Measurements from ENCODE around the gene BAZ2B. TPM values are rescaled to one million over a fixed set of nuclear protein-coding genes. Genes with fewer than 3 reads are reported as not detected.

Gene BAZ2B
- polyA plus RNA-seq, 2 of the 4 experiments (the other 2 are of a cell fraction), result 19.6 to 50.6 TPM

DNA sequence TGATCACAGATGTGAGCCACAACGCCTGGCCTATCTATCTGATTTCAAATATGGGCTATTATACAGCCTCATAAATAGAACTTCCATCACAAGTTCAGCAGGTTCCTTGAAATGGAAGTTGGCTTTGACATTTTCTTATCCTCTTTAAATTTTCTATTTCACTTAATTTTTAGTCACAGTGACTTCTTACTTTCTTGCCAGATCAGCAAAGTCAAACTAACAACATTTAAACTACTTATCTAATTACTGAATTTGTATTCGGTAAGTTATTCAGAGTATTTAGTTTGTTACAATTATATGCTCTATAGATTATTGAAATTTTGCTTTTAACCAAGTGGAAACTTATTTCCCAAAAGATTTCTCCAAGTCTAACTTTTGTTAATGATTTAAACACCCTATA lies 108.2 kb downstream of the BAZ2B start:
- no peak overlapping the region for H3K4me2 ChIP-seq
- TF ChIP-seq MAFK (IDR thresholded peaks at IDR 0.05; ENCODE audit: partially characterized antibody), result peak; percentile 36
- TF ChIP-seq SREBF2 (IDR thresholded peaks at IDR 0.05), result no peak
- TF ChIP-seq POLR2A (IDR thresholded peaks at IDR 0.05; ENCODE audit: low read length), result no peak
- FAIRE-seq (no peak), ATAC-seq (no peak), DNase-seq (ENCODE audit: low read depth in 1 of 2, low spot score in 1 of 2) (no peak)
- no peaks in the 10 kb centered on the region for H3K9me3 ChIP-seq
- POLR2A ChIA-PET, result no interaction called here
- CTCF ChIA-PET, result no interaction called here
- peaks cover 25% of the 10 kb centered on the region for H3K4me1 ChIP-seq
- WGBS (ENCODE audit: missing lambda C conversion rate), result 95% methylated on average over 2 of the region's 2 CpGs
- H3K4me3 ChIP-seq, result no peak overlapping the region
- no peak overlapping the region for H3K27ac ChIP-seq

DNA sequence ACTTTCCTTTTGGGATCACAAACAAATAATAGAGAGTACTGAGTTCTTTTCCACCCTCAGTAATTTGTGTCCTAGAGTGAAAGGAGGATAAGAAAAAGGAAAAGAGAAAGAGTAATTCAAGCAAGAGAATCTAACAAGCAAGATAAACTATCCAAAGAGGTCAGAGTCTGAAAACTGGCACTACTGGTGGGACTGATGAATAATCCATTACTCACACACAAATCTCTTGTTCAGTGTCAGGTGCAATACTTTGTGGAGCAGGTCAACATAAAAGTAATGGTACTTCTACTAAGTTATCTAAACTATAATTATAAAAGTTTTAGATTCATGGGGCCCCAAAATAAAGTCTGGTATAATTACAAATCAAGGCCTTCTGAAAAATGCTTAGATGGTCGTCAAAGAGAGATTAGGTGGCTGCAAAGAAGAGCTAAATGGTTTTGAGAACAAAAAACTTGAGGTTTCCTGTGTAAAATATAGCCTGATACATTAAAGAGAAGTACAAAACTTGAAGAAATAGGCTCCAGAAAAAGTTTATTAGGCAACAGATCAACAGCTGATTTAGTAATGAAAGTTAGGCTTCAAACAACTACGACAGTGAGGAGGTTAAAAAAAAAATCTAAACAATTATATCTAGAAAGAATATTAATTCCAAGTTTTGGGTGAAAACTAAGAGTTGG lies 109.4 kb downstream of the BAZ2B start:
- H3K4me1 ChIP-seq, result peaks cover 19% of the 10 kb centered on the region
- peak in 1 of 2 experiments; percentile 66; a peak in 3 of 6 replicates for ATAC-seq
- ChIA-PET POLR2A (no interaction called here), CTCF (interaction anchor here (0.6 kb wide), 1 partner anchor 156 kb away, joined by 3 read pairs; no protein-coding TSS in a partner anchor)
- no peak for DNase-seq (ENCODE audit: low read depth in 1 of 2, low spot score in 1 of 2)
- 57% methylated on average over 2 of the region's 2 CpGs for WGBS (ENCODE audit: missing lambda C conversion rate)
- TF ChIP-seq, protein P1, sequence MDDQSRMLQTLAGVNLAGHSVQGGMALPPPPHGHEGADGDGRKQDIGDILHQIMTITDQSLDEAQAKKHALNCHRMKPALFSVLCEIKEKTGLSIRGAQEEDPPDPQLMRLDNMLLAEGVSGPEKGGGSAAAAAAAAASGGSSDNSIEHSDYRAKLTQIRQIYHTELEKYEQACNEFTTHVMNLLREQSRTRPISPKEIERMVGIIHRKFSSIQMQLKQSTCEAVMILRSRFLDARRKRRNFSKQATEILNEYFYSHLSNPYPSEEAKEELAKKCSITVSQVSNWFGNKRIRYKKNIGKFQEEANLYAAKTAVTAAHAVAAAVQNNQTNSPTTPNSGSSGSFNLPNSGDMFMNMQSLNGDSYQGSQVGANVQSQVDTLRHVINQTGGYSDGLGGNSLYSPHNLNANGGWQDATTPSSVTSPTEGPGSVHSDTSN (IDR thresholded peaks at IDR 0.05), result no peak
- TF ChIP-seq RARB (CRISPR knock-in tag; IDR thresholded peaks at IDR 0.05) (no peak), TFCP2L1 (CRISPR knock-in tag; IDR thresholded peaks at IDR 0.05) (no peak), HEYL (CRISPR knock-in tag; IDR thresholded peaks at IDR 0.05) (no peak), EHF (CRISPR knock-in tag; IDR thresholded peaks at IDR 0.05) (no peak), CHD4 (IDR thresholded peaks at IDR 0.05; ENCODE audit: borderline replicate concordance) (no peak), HOXB13 (CRISPR knock-in tag; IDR thresholded peaks at IDR 0.05; ENCODE audit: low read depth) (no peak), SMC3 (IDR thresholded peaks at IDR 0.05) (no peak), GATA3 (IDR thresholded peaks at IDR 0.05; ENCODE audit: borderline replicate concordance) (no peak), ESRRA (IDR thresholded peaks at IDR 0.05; ENCODE audit: borderline replicate concordance, low read length) (no peak), ZSCAN20 (CRISPR knock-in tag; IDR thresholded peaks at IDR 0.05) (no peak), MAZ (IDR thresholded peaks at IDR 0.05; ENCODE audit: borderline replicate concordance, low read depth, low read length) (no peak)
- TF ChIP-seq, protein P2, sequence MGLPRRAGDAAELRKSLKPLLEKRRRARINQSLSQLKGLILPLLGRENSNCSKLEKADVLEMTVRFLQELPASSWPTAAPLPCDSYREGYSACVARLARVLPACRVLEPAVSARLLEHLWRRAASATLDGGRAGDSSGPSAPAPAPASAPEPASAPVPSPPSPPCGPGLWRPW (IDR thresholded peaks at IDR 0.05), result no peak
- FAIRE-seq, result no peak
- H3K27ac ChIP-seq, result no peak overlapping the region
- H3K4me3 ChIP-seq, result no peak overlapping the region
- peak overlapping the region; percentile 38 for H3K4me2 ChIP-seq
- H3K9me3 ChIP-seq, result no peaks in the 10 kb centered on the region

DNA sequence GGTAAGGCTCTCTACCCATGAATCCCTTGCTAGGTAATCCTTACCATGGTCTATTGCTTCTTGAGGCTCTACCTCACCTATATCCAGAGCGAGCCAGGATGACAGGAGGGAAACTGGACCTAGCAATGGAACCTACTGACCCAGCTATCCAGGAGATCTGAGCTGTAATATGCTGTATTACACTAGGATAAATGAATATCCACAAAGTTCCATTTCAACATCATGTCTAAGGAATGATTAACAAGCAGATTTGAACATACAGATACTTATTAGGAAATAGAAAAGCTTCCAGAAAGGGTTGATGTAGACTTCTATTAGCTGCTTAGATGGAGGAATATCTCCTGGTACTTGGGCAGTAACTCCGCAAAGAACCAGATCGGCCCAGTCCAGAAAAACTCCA lies 110.1 kb downstream of the BAZ2B start:
- POLR2A ChIA-PET, result no interaction called here
- Histone ChIP-seq H3K9me3 (no peaks in the 10 kb centered on the region; the same call in 2 of the 3 replicates), H3K4me1 (peaks cover 19% of the 10 kb centered on the region), H3K27ac (0 out of 6 replicates have a peak overlapping the region, but pooled peaks of 1 of the 2 experiments have one; percentile 15), H3K4me2 (peak overlapping the region; percentile 38), H3K4me3 (no peak overlapping the region)
- CTCF ChIA-PET, result interaction anchor here (0.6 kb wide), 1 partner anchor 157 kb away, joined by 3 read pairs; no protein-coding TSS in a partner anchor
- TF ChIP-seq KDM1A (IDR thresholded peaks at IDR 0.05; ENCODE audit: low read depth) (no peak), SREBF2 (IDR thresholded peaks at IDR 0.05) (no peak), NPAS2 (CRISPR knock-in tag; IDR thresholded peaks at IDR 0.05; ENCODE audit: borderline replicate concordance) (no peak), HOXA7 (CRISPR knock-in tag; IDR thresholded peaks at IDR 0.05) (no peak), MYC (IDR thresholded peaks at IDR 0.05; ENCODE audit: borderline replicate concordance, low read length) (no peak), EP300 (IDR thresholded peaks at IDR 0.05) (no peak), ZNF302 (CRISPR knock-in tag; IDR thresholded peaks at IDR 0.05) (no peak), CBX8 (IDR thresholded peaks at IDR 0.05) (no peak), RNF2 (IDR thresholded peaks at IDR 0.05; ENCODE audit: borderline replicate concordance, low read depth) (no peak), JUN (IDR thresholded peaks at IDR 0.05) (no peak), CEBPB (IDR thresholded peaks at IDR 0.05) (no peak), HOXB13 (CRISPR knock-in tag; IDR thresholded peaks at IDR 0.05; ENCODE audit: low read depth) (no peak), HDAC2 (IDR thresholded peaks at IDR 0.05) (no peak)
- TF ChIP-seq, protein P1 (IDR thresholded peaks at IDR 0.05), result no peak
- TF ChIP-seq, protein P3, sequence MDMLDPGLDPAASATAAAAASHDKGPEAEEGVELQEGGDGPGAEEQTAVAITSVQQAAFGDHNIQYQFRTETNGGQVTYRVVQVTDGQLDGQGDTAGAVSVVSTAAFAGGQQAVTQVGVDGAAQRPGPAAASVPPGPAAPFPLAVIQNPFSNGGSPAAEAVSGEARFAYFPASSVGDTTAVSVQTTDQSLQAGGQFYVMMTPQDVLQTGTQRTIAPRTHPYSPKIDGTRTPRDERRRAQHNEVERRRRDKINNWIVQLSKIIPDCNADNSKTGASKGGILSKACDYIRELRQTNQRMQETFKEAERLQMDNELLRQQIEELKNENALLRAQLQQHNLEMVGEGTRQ (IDR thresholded peaks at IDR 0.05), result no peak
- TF ChIP-seq, protein P4, sequence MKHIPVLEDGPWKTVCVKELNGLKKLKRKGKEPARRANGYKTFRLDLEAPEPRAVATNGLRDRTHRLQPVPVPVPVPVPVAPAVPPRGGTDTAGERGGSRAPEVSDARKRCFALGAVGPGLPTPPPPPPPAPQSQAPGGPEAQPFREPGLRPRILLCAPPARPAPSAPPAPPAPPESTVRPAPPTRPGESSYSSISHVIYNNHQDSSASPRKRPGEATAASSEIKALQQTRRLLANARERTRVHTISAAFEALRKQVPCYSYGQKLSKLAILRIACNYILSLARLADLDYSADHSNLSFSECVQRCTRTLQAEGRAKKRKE (CRISPR knock-in tag; IDR thresholded peaks at IDR 0.05; ENCODE audit: low read depth), result no peak
- 98% methylated on average over 3 of the region's 3 CpGs for WGBS (ENCODE audit: missing lambda C conversion rate)
- no peak for FAIRE-seq
- ATAC-seq, result no peak; a peak in 2 of 6 replicates
- DNase-seq (ENCODE audit: low read depth in 1 of 2, low spot score in 1 of 2), result no peak

Data from A549 (cell line).